Stimulated activated CD4-positive, alpha-beta T cell treated with anti-CD3 and anti-CD28 coated beads, Interleukin-1b, Interleukin-23, amount 100 ng/mL, for 1 hour (primary cell): ENCODE results near the gene POLH.
"Not testable (repeated sequence)": the region's sequence is repeated elsewhere in the genome, so short reads cannot be mapped to it uniquely, and the experiment has no call there.

Experiments used
- DNase-seq, 2 donors: peaks; one replicate each; pipeline ENCODE4 v3.0.0-alpha.2; 2020; ENCODE audit warnings: low read depth in 2 of 2

The POLH gene

GRCh38 chr6:43575772-43576551 lies at the start of gene POLH, which contains the start of gene XPO5:
Gene POLH (plus strand): TSS chr6:43576185. CDS start chr6:43582320, 6,135 bp downstream.
Gene XPO5 (minus strand): TSS chr6:43576038. CDS start chr6:43575864, 174 bp downstream.
- peak; percentile 74 to 79 for DNase-seq

DNA sequence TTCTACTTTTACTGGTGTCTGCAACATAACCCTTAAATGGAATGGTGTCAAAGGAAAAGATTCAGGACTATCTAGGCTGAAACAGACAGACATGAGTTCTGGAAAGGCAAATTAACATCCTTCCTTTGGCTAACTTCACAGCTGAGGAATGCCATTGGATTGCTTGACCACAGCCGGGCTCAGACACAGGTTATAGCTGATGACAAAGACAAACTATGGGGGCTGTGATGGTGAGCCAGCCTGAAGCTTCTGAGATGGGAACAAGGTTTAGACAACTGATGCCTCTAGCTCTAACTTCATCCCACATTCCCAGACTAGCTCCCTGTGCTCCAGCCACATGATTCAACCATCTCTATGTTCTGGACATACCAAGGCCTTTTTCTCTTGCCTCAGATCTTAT lies 43.8 kb upstream of the POLH start:
- no peak for DNase-seq

DNA sequence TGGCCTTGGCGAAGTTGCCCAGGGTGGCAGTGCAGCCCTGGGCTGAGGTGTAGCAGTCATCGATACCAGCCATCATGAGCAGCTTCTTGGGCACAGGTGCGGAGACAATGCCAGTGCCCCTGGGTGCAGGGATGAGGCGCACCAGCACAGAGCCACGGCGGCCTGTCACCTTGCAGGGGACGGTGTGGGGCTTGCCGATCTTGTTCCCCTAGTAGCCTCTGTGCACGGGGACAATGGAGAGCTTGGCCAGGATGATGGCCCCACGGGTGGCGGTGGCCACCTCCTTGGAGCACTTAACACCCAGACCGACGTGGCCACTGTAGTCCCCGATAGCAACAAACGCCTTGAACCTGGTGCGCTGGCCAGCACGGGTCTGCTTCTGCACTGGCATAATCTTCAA lies 37.0 kb upstream of the POLH start:
- not testable (repeated sequence) for DNase-seq

GRCh38 chr6:43539409-43539808 lies 36.6 kb upstream of the POLH start:
- DNase-seq, result not testable (repeated sequence)

DNA sequence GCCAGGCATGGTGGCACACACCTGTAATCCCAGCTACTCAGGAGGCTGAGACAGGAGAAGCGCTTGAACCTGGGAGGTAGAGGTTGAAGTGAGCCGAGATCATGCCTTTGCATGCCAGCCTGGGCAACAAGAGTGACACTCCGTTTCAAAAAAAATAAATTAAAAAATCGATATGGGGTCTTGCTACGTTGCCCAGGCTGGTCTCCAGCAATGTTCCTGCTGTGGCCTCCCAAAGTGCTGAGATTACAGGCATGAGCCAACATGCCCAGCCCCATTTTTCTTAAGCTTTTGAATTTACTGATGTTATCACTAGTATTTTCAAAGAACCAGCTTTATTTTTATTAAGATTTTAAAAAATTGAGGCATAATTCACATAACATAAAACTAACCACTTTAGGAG lies 35.5 kb upstream of the POLH start:
- DNase-seq, result no peak

DNA sequence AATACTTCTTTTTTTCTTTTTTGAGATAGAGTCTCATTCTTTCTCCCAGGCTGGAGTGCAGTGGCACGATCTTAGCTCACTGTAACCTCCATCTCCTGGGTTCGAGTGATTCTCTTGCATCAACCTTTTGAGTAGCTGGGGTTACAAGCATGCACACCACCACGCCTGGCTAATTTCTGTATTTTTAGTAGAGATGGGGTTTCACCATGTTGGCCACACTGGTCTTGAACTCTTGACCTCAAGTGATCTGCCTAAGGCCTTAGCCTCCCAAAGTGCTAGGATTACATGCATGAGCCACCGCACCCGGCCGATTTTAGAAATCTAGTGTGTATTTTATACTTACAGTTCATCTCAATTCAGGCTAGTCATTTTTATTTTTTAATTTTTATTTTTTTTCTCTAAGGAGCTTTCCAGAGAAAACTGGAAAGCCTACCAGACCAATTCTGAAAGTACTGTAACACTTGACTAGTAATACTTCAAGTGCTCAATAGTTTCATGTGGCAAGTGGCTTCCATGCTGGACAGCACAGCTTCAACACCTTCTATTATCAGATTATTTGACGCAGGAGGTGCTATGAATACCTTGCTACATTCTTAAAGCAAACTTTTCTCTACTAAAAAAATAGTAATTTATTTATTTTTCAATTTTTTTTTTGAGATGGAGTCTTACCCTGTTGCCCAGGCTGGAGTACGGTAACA lies 34.1 kb upstream of the POLH start:
- no peak for DNase-seq

- no peak for DNase-seq
Observed at GRCh38 chr6:43544461-43544860, 31.5 kb upstream of the POLH start.

DNA sequence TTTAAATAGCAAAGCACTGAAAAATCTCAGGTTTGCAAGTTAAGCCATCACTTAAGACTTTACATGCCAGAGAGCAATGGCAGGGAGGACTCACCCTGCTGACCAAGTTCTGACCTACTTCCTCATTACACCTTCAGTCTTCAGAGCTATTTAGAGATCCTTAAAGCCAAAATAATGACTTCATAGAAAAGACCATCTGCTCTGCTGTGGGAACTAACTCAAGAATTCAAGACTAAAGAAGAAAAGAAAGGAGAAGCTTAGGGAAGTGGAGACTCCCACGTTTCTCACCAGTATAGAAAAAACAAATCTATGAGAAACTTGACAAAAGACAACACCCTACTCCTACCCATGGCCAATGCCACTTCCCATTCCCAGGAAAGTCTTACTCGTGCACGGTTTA lies 28.8 kb upstream of the POLH start:
- DNase-seq, result no peak

DNA sequence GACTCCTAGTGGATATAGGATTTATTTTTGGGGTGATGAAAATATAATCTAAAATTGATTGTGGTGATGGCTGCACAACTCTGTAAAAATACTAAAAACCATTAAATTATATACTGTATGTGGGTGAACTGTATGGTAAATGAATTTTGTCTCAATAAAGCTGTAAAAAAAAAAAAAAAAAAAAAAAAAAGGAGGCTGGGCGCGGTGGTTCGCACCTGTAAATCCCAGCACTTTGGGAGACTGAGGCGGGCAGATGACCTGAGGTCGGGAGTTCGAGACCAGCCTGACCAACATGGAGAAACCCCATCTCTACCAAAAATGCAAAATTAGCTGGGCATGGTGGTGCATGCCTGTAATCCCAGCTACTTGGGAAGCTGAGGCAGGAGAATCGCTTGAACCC lies 18.4 kb upstream of the POLH start:
- DNase-seq, result not testable (repeated sequence)

GRCh38 chr6:43559328-43559727 lies 16.7 kb upstream of the POLH start:
- DNase-seq, result no peak

- no peak for DNase-seq
Observed at GRCh38 chr6:43570876-43571441, 5.0 kb upstream of the POLH start.

- no peak for DNase-seq
Observed at GRCh38 chr6:43572015-43572414, 4.0 kb upstream of the POLH start.

GRCh38 chr6:43575105-43575771 lies 747 bp upstream of the POLH start:
- DNase-seq, result peak in 1 of 2 donors; percentile 10

GRCh38 chr6:43578748-43579147 lies 2.8 kb downstream of the POLH start:
- no peak for DNase-seq

DNA sequence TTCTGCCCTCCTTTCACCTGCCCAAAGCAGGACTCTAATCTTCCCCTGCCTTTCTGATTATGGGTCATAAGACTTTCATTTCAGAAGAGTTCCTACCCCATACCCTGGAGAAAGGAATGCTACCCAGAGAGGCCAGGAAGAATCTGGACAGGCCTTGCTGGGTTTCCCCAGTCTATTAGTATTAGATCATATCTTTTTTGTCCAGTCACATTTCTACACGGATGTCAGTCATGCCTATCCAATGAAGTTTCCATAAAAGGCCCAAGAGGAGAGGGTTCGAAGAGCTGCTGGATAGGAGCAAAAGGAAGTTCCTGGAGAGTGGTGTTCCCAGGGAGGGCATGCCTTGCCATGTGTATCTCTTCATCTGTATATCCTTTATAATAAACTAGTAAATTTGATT lies 3.2 kb downstream of the POLH start:
- DNase-seq, result no peak

GRCh38 chr6:43582911-43583310 lies 6.9 kb downstream of the POLH start:
- DNase-seq, result no peak

- DNase-seq, result no peak
Observed at GRCh38 chr6:43584892-43585570, 9.0 kb downstream of the POLH start.

- no peak for DNase-seq
Observed at GRCh38 chr6:43588194-43588593, 12.2 kb downstream of the POLH start.

DNA sequence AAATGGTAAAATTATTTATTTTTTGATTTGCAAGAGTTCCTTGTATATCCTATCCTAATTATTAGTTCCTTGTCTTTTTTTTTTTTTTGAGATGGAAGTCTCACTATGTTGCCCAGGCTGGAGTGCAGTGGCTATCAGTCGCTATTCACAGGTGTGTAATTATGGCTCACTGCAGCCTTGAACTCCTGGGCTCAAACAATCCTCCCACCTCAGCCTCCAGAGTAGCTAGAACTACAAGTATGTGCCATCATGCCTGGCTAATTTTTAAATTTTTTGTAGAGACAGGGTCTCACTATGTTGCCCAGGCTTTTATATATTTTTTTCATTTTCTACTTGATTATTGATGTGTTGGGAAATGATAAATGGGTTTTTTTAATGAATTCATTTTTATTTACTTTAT lies 13.6 kb downstream of the POLH start:
- not testable (repeated sequence) for DNase-seq

GRCh38 chr6:43593938-43594337 lies 18.0 kb downstream of the POLH start:
- DNase-seq, result no peak

- no peak for DNase-seq
Observed at GRCh38 chr6:43600595-43600994, 24.6 kb downstream of the POLH start.

GRCh38 chr6:43604174-43604573 lies 28.2 kb downstream of the POLH start:
- DNase-seq, result no peak
